ENCODE data around the gene ANO2. TPM values are rescaled to one million over a fixed set of nuclear protein-coding genes. Genes with fewer than 3 reads are reported as not detected.

ANO2 gene
- total and polyA plus RNA-seq, 5 donors from 2014 or later: 0.10 TPM; not detected in 4

- H3K27ac Mint-ChIP-seq: no peak overlapping the region
- no peak overlapping the region for H3K4me3 Mint-ChIP-seq
- H3K9me3 Mint-ChIP-seq: peaks cover 0 to 3% (median 0%) of the 10 kb centered on the region in 7 donors
- ATAC-seq (ENCODE audit: low read depth in 2 of 2): no peak
- H3K36me3 Mint-ChIP-seq: no peaks in the 10 kb centered on the region
- Histone ChIP-seq H3K27me3 (ENCODE audit: control insufficient read depth, insufficient read depth, low read length) (peaks cover 8% of the 10 kb centered on the region), H3K4me3 (ENCODE audit: low read depth, low read length) (no peak overlapping the region), H3K36me3 (ENCODE audit: control insufficient read depth, insufficient read depth, low read length) (no peaks in the 10 kb centered on the region), H3K9me3 (ENCODE audit: control insufficient read depth in 2 of 2, low read length in 2 of 2) (no peaks in the 10 kb centered on the region), H3K27ac (ENCODE audit: insufficient read depth, low read length, poor library complexity, severe bottlenecking) (no peak overlapping the region), H3K4me1 (ENCODE audit: control insufficient read depth, insufficient read depth, low read length, poor library complexity, severe bottlenecking) (no peaks in the 10 kb centered on the region)
- H3K27me3 Mint-ChIP-seq: peaks cover under 1% of the 10 kb centered on the region
- no peak for DNase-seq
- H3K4me1 Mint-ChIP-seq: peaks cover 0 to 2% (median 0%) of the 10 kb centered on the region in 4 donors
Measured at GRCh38 chr12:5881101-5881606, 63.9 kb downstream of the ANO2 start.

DNA sequence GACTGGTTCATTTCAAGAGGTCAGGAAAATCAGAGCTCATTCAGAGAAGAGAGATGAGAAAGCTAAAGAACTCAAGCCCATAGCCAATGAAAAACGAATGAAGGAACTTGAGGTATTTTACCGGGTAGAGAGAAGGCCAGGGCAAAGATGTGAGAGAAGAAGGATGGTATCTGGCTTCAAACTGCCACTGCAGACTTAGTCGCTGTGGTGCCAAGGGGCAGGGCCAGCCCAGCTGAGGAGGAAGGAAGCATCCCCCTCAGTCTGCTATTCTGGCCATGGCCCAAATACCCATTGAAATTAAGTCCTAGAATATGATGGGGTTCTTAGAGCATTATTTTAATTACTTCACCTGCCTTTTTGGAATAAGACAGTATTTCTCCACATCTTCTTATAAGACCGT lies 69.2 kb downstream of the ANO2 start:
- H3K4me3 ChIP-seq (ENCODE audit: low read depth, low read length): no peak overlapping the region
- H3K4me1 Mint-ChIP-seq: no peaks in the 10 kb centered on the region
- DNase-seq (no peak), ATAC-seq (ENCODE audit: low read depth in 2 of 2) (no peak)
- H3K4me1 ChIP-seq (ENCODE audit: control insufficient read depth, insufficient read depth, low read length, poor library complexity, severe bottlenecking): no peaks in the 10 kb centered on the region
- H3K27ac Mint-ChIP-seq: no peak overlapping the region
- H3K4me3 Mint-ChIP-seq: no peak overlapping the region
- peaks cover 0 to 2% (median 0%) of the 10 kb centered on the region in 7 donors for H3K9me3 Mint-ChIP-seq
- no peaks in the 10 kb centered on the region for H3K36me3 ChIP-seq (ENCODE audit: control insufficient read depth, insufficient read depth, low read length)
- H3K36me3 Mint-ChIP-seq: no peaks in the 10 kb centered on the region
- H3K27me3 Mint-ChIP-seq: peaks cover 5% of the 10 kb centered on the region
- H3K27me3 ChIP-seq (ENCODE audit: control insufficient read depth, insufficient read depth, low read length): no peaks in the 10 kb centered on the region
- H3K27ac ChIP-seq (ENCODE audit: insufficient read depth, low read length, poor library complexity, severe bottlenecking): no peak overlapping the region
- no peaks in the 10 kb centered on the region for H3K9me3 ChIP-seq (ENCODE audit: control insufficient read depth in 2 of 2, low read length in 2 of 2)

DNA sequence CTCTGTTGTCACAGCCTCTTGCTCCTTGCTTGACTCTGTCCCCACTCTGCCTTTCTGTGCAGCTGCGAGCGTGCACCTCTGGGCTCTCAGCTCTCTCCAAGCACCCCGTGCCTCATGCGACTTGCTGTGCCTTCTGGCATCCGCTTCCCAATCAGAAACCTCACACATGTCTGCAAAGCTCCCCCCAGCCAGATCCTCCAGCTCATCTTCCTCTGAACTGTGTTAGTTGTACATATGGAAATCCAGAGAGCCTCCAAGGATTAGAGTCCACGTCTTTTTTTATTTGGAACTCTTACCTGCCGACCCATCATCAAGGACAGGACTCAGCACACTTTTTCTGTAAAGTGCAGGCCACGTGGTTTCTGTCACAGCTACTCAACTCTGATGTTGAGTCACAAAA lies 70.5 kb downstream of the ANO2 start:
- H3K9me3 Mint-ChIP-seq: no peaks in the 10 kb centered on the region
- no peak overlapping the region for H3K27ac ChIP-seq (ENCODE audit: insufficient read depth, low read length, poor library complexity, severe bottlenecking)
- no peaks in the 10 kb centered on the region for H3K36me3 Mint-ChIP-seq
- H3K4me3 Mint-ChIP-seq: no peak overlapping the region
- no peaks in the 10 kb centered on the region for H3K4me1 Mint-ChIP-seq
- no peaks in the 10 kb centered on the region for H3K36me3 ChIP-seq (ENCODE audit: control insufficient read depth, insufficient read depth, low read length)
- no peak for DNase-seq
- H3K27ac Mint-ChIP-seq: peak overlapping the region in 1 of 3 donors; percentile 34
- no peak for ATAC-seq (ENCODE audit: low read depth in 2 of 2)
- peaks cover 5% of the 10 kb centered on the region for H3K27me3 Mint-ChIP-seq
- H3K27me3 ChIP-seq (ENCODE audit: control insufficient read depth, insufficient read depth, low read length): no peaks in the 10 kb centered on the region
- no peak overlapping the region for H3K4me3 ChIP-seq (ENCODE audit: low read depth, low read length)
- H3K4me1 ChIP-seq (ENCODE audit: control insufficient read depth, insufficient read depth, low read length, poor library complexity, severe bottlenecking): no peaks in the 10 kb centered on the region
- no peaks in the 10 kb centered on the region for H3K9me3 ChIP-seq (ENCODE audit: control insufficient read depth in 2 of 2, low read length in 2 of 2)

- H3K27me3 Mint-ChIP-seq: peaks cover 5% of the 10 kb centered on the region
- Histone ChIP-seq H3K36me3 (ENCODE audit: control insufficient read depth, insufficient read depth, low read length) (no peaks in the 10 kb centered on the region), H3K4me3 (ENCODE audit: low read depth, low read length) (no peak overlapping the region), H3K9me3 (ENCODE audit: control insufficient read depth in 2 of 2, low read length in 2 of 2) (no peaks in the 10 kb centered on the region), H3K4me1 (ENCODE audit: control insufficient read depth, insufficient read depth, low read length, poor library complexity, severe bottlenecking) (no peaks in the 10 kb centered on the region), H3K27ac (ENCODE audit: insufficient read depth, low read length, poor library complexity, severe bottlenecking) (no peak overlapping the region), H3K27me3 (ENCODE audit: control insufficient read depth, insufficient read depth, low read length) (no peaks in the 10 kb centered on the region)
- H3K4me1 Mint-ChIP-seq: no peaks in the 10 kb centered on the region
- H3K9me3 Mint-ChIP-seq: no peaks in the 10 kb centered on the region
- peak overlapping the region in 1 of 4 donors; percentile 56 for H3K4me3 Mint-ChIP-seq
- ATAC-seq (ENCODE audit: low read depth in 2 of 2): no peak
- no peaks in the 10 kb centered on the region for H3K36me3 Mint-ChIP-seq
- no peak for DNase-seq
- no peak overlapping the region for H3K27ac Mint-ChIP-seq
Measured at GRCh38 chr12:5873281-5873919, 71.7 kb downstream of the ANO2 start.

GRCh38 chr12:5872745-5873144 lies 72.3 kb downstream of the ANO2 start:
- H3K4me3 Mint-ChIP-seq: no peak overlapping the region
- H3K27me3 ChIP-seq (ENCODE audit: control insufficient read depth, insufficient read depth, low read length): no peaks in the 10 kb centered on the region
- no peak overlapping the region for H3K27ac Mint-ChIP-seq
- H3K4me3 ChIP-seq (ENCODE audit: low read depth, low read length): no peak overlapping the region
- no peaks in the 10 kb centered on the region for H3K4me1 ChIP-seq (ENCODE audit: control insufficient read depth, insufficient read depth, low read length, poor library complexity, severe bottlenecking)
- no peaks in the 10 kb centered on the region for H3K36me3 Mint-ChIP-seq
- no peaks in the 10 kb centered on the region for H3K9me3 Mint-ChIP-seq
- H3K27ac ChIP-seq (ENCODE audit: insufficient read depth, low read length, poor library complexity, severe bottlenecking): no peak overlapping the region
- no peaks in the 10 kb centered on the region for H3K9me3 ChIP-seq (ENCODE audit: control insufficient read depth in 2 of 2, low read length in 2 of 2)
- H3K36me3 ChIP-seq (ENCODE audit: control insufficient read depth, insufficient read depth, low read length): no peaks in the 10 kb centered on the region
- no peak for ATAC-seq (ENCODE audit: low read depth in 2 of 2)
- peaks cover 5% of the 10 kb centered on the region for H3K27me3 Mint-ChIP-seq
- H3K4me1 Mint-ChIP-seq: no peaks in the 10 kb centered on the region
- no peak for DNase-seq

DNA sequence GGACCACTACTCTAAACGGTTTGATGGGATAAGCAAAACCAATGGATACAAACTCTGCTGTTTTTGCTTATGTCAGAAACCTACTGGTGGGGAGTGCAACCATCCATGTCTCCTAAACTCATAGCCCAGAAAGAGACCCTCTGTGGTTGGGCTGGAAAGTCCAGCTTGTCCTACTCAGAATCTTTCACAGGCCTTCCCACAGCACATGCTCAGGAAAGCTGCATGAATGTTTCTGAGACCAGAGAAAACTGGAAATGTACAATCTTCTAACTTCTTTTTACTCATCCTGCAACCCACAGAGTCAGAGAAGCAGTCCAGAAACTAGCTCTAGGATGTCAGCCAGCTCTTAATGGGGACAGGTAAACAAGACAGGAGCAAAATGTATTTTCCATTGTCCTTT lies 73.3 kb downstream of the ANO2 start:
- H3K4me3 ChIP-seq (ENCODE audit: low read depth, low read length): no peak overlapping the region
- H3K4me1 ChIP-seq (ENCODE audit: control insufficient read depth, insufficient read depth, low read length, poor library complexity, severe bottlenecking): no peaks in the 10 kb centered on the region
- H3K36me3 ChIP-seq (ENCODE audit: control insufficient read depth, insufficient read depth, low read length): no peaks in the 10 kb centered on the region
- DNase-seq: no peak
- Mint-ChIP-seq H3K4me3 (no peak overlapping the region), H3K27ac (no peak overlapping the region), H3K4me1 (no peaks in the 10 kb centered on the region), H3K36me3 (no peaks in the 10 kb centered on the region), H3K27me3 (peaks cover 5% of the 10 kb centered on the region), H3K9me3 (no peaks in the 10 kb centered on the region)
- no peak overlapping the region for H3K27ac ChIP-seq (ENCODE audit: insufficient read depth, low read length, poor library complexity, severe bottlenecking)
- peaks cover 2% of the 10 kb centered on the region for H3K27me3 ChIP-seq (ENCODE audit: control insufficient read depth, insufficient read depth, low read length)
- H3K9me3 ChIP-seq (ENCODE audit: control insufficient read depth in 2 of 2, low read length in 2 of 2): no peaks in the 10 kb centered on the region
- no peak for ATAC-seq (ENCODE audit: low read depth in 2 of 2)

- Histone ChIP-seq H3K4me1 (ENCODE audit: control insufficient read depth, insufficient read depth, low read length, poor library complexity, severe bottlenecking) (no peaks in the 10 kb centered on the region), H3K4me3 (ENCODE audit: low read depth, low read length) (no peak overlapping the region), H3K27ac (ENCODE audit: insufficient read depth, low read length, poor library complexity, severe bottlenecking) (no peak overlapping the region), H3K9me3 (ENCODE audit: control insufficient read depth in 2 of 2, low read length in 2 of 2) (no peaks in the 10 kb centered on the region), H3K36me3 (ENCODE audit: control insufficient read depth, insufficient read depth, low read length) (no peaks in the 10 kb centered on the region), H3K27me3 (ENCODE audit: control insufficient read depth, insufficient read depth, low read length) (peaks cover 2% of the 10 kb centered on the region)
- Mint-ChIP-seq H3K27me3 (no peaks in the 10 kb centered on the region), H3K4me1 (no peaks in the 10 kb centered on the region), H3K36me3 (no peaks in the 10 kb centered on the region), H3K27ac (no peak overlapping the region), H3K9me3 (no peaks in the 10 kb centered on the region), H3K4me3 (no peak overlapping the region)
- no peak for ATAC-seq (ENCODE audit: low read depth in 2 of 2)
- no peak for DNase-seq
Measured at GRCh38 chr12:5870183-5870582, 74.9 kb downstream of the ANO2 start.

DNA sequence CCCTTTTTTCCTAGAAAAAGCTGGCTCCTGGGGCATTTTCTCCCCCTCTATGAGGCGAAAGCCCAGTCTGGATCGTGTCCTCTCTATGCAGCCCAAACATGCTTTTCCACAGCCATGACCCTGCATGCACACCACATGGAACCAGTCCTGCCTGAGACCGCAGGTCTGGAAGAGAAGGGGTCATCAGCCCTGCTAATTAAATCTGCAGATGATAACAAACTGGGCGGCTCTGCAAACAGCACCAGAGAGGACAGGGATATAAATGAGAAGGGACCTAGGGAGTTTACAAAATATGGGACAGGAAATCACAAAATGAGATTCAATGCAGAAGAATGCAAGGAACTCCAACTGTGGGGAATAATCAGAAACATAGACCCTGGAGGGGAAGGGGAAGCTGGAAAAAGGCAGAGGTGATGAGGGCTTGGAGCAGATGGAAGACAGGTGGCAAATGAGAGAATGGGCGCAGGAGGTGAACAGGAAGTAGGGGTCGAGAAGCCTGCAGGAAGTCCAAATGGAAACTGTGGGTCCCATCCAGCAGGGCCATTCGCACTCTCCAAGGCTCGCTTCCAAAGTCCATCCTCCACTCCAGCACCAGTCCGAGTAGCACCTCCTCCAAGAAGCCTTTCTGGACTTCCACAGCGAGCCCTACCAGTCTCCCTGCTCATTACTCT lies 76.3 kb downstream of the ANO2 start:
- no peak overlapping the region for H3K4me3 Mint-ChIP-seq

More for the DNA sequence above, 76.3 kb downstream of the ANO2 start:
- H3K36me3 Mint-ChIP-seq: no peaks in the 10 kb centered on the region
- DNase-seq: no peak
- no peak overlapping the region for H3K27ac Mint-ChIP-seq
- Histone ChIP-seq H3K4me3 (ENCODE audit: low read depth, low read length) (no peak overlapping the region), H3K4me1 (ENCODE audit: control insufficient read depth, insufficient read depth, low read length, poor library complexity, severe bottlenecking) (no peaks in the 10 kb centered on the region), H3K27me3 (ENCODE audit: control insufficient read depth, insufficient read depth, low read length) (peaks cover 2% of the 10 kb centered on the region), H3K9me3 (ENCODE audit: control insufficient read depth in 2 of 2, low read length in 2 of 2) (no peaks in the 10 kb centered on the region), H3K27ac (ENCODE audit: insufficient read depth, low read length, poor library complexity, severe bottlenecking) (no peak overlapping the region), H3K36me3 (ENCODE audit: control insufficient read depth, insufficient read depth, low read length) (no peaks in the 10 kb centered on the region)
- no peak for ATAC-seq (ENCODE audit: low read depth in 2 of 2)
- H3K27me3 Mint-ChIP-seq: no peaks in the 10 kb centered on the region
- no peaks in the 10 kb centered on the region for H3K4me1 Mint-ChIP-seq
- no peaks in the 10 kb centered on the region for H3K9me3 Mint-ChIP-seq

Data from CD4-positive, CD25-positive, alpha-beta regulatory T cell (primary cell).